KBM-7 (cell line): ENCODE measurements around the gene GNB1.
"Not testable (repeated sequence)": the region's sequence is repeated elsewhere in the genome, so short reads cannot be mapped to it uniquely, and the experiment has no call there.

Source experiments
- DNase-seq: peaks from one replicate; pipeline ENCODE4 v3.0.0-alpha.2; 2015
- in situ Hi-C: fragments of 300-500 bp; cut with MboI; formaldehyde crosslinking; loops from 2 replicates; pipeline ENCODE4 v1.14.3; 2020; ENCODE audit warnings: low sequenced_read_pairs, low pct_unique_long_range_greater_than_20kb, mixed read lengths

The GNB1 gene

DNA sequence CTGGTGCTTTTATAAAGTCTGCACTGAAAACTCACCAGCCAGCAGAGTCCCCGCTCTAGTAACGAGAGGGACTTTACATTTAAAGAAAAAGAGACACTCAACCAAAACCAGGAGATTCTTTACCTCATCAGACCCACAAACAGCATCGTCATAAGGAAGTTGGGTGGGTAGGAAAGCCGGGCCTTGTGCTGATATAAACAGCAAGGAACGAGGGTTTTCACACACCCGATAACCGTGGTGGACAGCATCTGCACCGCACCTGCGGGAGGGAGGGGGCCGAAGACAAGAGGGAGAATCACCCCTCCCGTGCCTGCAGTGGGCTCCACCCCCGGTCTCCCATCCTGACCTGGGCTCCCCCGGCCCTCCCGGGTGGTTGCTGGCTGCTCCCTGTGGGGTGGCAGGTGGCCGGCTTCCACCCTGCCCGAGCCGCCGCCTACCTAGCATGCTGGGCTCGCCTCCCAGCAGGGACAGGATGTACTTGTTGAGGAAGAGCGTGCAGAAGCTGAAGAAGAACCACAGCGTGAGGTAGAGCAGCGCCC, 152.0 kb downstream of the GNB1 start:
- in situ Hi-C loops, DNase-seq: not testable (repeated sequence)

DNA sequence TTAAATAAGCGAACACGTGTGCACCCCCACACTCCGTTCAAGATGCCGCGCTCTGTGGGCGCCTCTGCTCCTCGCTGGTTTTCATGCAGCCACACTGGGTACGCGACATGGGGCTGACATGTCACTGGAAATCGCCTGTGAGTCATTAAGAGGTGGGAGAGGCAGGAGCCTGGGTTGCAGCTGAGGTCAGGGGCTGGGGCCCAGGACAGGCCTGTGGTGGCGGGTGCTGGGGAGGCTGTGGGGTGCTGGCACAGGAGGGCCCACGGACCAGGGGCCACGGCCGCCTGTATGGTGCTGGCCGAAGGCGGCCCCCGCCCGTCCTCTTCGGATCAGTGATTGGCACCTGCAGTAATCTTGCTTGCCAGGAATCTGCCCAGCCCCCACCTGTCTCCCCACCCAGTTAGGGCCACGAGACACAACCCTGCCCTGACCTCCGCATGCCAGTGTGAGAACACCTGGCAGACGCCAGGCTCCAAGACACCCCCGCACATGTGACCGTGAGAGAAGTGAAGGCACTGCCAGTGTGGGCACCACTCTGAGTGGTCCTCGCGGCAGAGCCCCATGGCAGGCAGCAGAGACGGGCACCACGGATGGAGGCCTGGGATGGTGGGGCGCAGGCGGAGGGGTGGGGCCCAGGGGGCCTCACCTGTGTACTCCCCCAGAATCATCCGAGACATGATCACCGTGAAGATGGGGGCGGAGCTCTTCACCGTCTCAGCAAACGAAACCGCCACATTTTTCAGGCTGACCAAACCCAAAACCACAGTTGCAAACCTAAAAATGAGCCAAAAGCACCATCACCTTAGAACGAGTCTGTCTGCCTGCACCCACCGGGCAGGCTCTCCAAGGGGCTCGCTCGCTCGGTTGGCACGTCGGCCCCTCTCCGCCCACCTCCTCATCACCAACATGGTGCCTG, 153.0 kb downstream of the GNB1 start:
- DNase-seq, in situ Hi-C loops: not testable (repeated sequence)
